ENCODE measurements around the gene ZNF343. TPM values are rescaled to one million over a fixed set of nuclear protein-coding genes. Genes with fewer than 3 reads are reported as not detected.
A peak's percentile ranks its signal among the peaks of the same experiment; 100 is the strongest.

Gene ZNF343
- total RNA-seq, 1 experiment from 2014 or later = 13.8 TPM

DNA sequence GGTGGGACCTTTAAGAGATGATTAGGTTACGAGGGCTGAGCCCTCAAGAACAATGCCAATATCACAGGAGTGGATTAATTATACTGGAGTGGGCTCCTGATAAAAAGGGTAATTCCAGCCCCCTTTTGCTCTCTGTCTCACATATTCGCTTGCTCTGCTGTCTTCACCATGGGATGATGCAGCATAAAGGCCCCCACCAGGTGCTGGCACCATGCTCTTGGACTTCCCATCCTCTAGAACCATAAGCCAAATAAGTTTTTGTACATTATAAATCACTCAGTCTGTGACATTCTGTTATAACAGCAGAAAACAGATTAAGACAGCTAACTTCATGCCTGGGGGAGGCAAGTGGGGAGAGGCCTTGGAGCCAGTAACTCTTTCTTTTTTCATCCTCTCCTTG lies 28.3 kb downstream of the ZNF343 start:
- H3K36me3 ChIP-seq (ENCODE audit: insufficient read depth, low read length, poor library complexity, severe bottlenecking) = peaks cover 34% of the 10 kb centered on the region
- H3K27ac ChIP-seq (ENCODE audit: low read depth, low read length, poor library complexity, severe bottlenecking) = no peak overlapping the region
- no peaks in the 10 kb centered on the region for H3K9me3 ChIP-seq (ENCODE audit: low read depth, low read length, poor library complexity, severe bottlenecking)
- ChIA-PET CTCF (no interaction called here), POLR2A (ENCODE audit: low non-redundant PET) (no interaction called here)
- H3K4me1 ChIP-seq (ENCODE audit: insufficient read depth, low read length, poor library complexity, severe bottlenecking) = no peaks in the 10 kb centered on the region
- no TSS peak for BruUV-seq (replicated peaks)
- intact Hi-C loops (cut with micrococcal nuclease; ENCODE audit: unreplicated experiment) = no loop called here
- DNase-seq (ENCODE audit: low spot score) = no peak
- H3K4me3 ChIP-seq (ENCODE audit: low read depth, low read length, poor library complexity, severe bottlenecking) = no peak overlapping the region
- TF ChIP-seq, protein P1, sequence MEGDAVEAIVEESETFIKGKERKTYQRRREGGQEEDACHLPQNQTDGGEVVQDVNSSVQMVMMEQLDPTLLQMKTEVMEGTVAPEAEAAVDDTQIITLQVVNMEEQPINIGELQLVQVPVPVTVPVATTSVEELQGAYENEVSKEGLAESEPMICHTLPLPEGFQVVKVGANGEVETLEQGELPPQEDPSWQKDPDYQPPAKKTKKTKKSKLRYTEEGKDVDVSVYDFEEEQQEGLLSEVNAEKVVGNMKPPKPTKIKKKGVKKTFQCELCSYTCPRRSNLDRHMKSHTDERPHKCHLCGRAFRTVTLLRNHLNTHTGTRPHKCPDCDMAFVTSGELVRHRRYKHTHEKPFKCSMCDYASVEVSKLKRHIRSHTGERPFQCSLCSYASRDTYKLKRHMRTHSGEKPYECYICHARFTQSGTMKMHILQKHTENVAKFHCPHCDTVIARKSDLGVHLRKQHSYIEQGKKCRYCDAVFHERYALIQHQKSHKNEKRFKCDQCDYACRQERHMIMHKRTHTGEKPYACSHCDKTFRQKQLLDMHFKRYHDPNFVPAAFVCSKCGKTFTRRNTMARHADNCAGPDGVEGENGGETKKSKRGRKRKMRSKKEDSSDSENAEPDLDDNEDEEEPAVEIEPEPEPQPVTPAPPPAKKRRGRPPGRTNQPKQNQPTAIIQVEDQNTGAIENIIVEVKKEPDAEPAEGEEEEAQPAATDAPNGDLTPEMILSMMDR (conservative IDR thresholded peaks at IDR 0.05; ENCODE audit: low read depth, low read length) = no peak
- no peaks in the 10 kb centered on the region for H3K27me3 ChIP-seq (replicated peaks; ENCODE audit: insufficient read depth, low read depth, low read length, poor library complexity)

GRCh38 chr20:2476742-2477615 lies 31.7 kb downstream of the ZNF343 start:
- Histone ChIP-seq H3K9me3 (ENCODE audit: low read depth, low read length, poor library complexity, severe bottlenecking) (no peaks in the 10 kb centered on the region), H3K27ac (ENCODE audit: low read depth, low read length, poor library complexity, severe bottlenecking) (no peak overlapping the region), H3K27me3 (replicated peaks; ENCODE audit: insufficient read depth, low read depth, low read length, poor library complexity) (no peaks in the 10 kb centered on the region), H3K4me3 (ENCODE audit: low read depth, low read length, poor library complexity, severe bottlenecking) (no peak overlapping the region), H3K4me1 (ENCODE audit: insufficient read depth, low read length, poor library complexity, severe bottlenecking) (no peaks in the 10 kb centered on the region), H3K36me3 (ENCODE audit: insufficient read depth, low read length, poor library complexity, severe bottlenecking) (peaks cover 7% of the 10 kb centered on the region)
- ChIA-PET POLR2A (ENCODE audit: low non-redundant PET) (no interaction called here), CTCF (no interaction called here)
- no peak for DNase-seq (ENCODE audit: low spot score)
- no peak for TF ChIP-seq EZH2 (IDR thresholded peaks at IDR 0.05; ENCODE audit: borderline replicate concordance, low read depth, low read length, poor library complexity, severe bottlenecking)
- TF ChIP-seq, protein P1 (conservative IDR thresholded peaks at IDR 0.05; ENCODE audit: low read depth, low read length) = peak; percentile 26; the same call in 1 of the 2 replicates
- intact Hi-C loops (cut with micrococcal nuclease; ENCODE audit: unreplicated experiment) = no loop called here
- BruUV-seq (replicated peaks) = no TSS peak

DNA sequence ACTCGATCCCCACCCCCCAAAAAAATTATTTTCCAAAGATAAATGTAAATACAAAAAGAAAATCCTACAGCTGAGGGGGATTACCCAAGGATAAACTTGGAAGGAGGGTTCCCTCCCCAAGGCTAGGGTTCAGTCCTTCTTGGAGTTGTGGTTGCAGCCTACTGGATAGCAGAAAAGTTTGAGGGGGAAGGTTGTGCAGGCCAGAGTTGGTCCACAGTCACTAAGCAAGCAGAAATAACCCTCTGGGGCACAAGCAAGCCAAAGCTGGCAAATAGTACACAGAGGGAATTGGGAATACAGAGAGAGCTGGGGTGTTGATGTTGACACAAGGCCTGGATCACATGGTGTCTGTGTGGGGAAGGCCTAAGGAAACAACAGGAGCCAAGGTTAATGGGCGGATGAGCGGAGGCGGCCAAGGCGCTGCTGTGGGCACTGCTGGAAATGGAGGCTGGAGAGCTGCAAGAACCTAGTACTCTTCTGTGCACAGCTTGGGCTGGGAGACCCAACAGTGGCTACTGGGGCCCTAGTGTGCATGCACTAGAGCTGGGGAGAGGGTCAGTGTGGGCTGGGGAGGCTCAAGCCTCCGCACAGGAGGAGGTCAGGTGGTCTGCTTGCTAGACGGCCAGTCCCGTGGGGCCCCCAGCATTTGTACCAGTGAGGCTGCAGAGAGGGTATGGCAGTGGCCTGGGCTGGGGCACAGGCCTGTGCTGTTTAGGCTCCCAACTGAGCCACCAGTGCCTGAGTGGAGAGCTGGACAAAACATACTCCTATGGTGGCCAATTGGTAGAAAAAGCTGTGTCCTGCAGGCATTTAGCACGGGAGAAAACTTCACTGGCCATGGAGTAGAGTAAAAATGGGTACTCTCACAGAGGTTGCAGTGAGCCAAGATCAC lies 32.6 kb downstream of the ZNF343 start:
- POLR2A ChIA-PET (ENCODE audit: low non-redundant PET) = no interaction called here
- Histone ChIP-seq H3K4me3 (ENCODE audit: low read depth, low read length, poor library complexity, severe bottlenecking) (no peak overlapping the region), H3K27ac (ENCODE audit: low read depth, low read length, poor library complexity, severe bottlenecking) (no peak overlapping the region), H3K9me3 (ENCODE audit: low read depth, low read length, poor library complexity, severe bottlenecking) (no peaks in the 10 kb centered on the region), H3K36me3 (ENCODE audit: insufficient read depth, low read length, poor library complexity, severe bottlenecking) (peaks cover 6% of the 10 kb centered on the region), H3K27me3 (replicated peaks; ENCODE audit: insufficient read depth, low read depth, low read length, poor library complexity) (no peaks in the 10 kb centered on the region), H3K4me1 (ENCODE audit: insufficient read depth, low read length, poor library complexity, severe bottlenecking) (no peaks in the 10 kb centered on the region)
- TF ChIP-seq EZH2 (IDR thresholded peaks at IDR 0.05; ENCODE audit: borderline replicate concordance, low read depth, low read length, poor library complexity, severe bottlenecking) = no peak
- TF ChIP-seq, protein P1 (conservative IDR thresholded peaks at IDR 0.05; ENCODE audit: low read depth, low read length) = no peak
- no TSS peak for BruUV-seq (replicated peaks)
- intact Hi-C loops (cut with micrococcal nuclease; ENCODE audit: unreplicated experiment) = no loop called here
- no peak for DNase-seq (ENCODE audit: low spot score)
- CTCF ChIA-PET = no interaction called here

All from A673 (cell line).